Heart left ventricle (tissue), 13 donors: Measurements from ENCODE around the gene CCDC69.

Source experiments
- CTCF ChIP-seq, 12 donors: fragments of 200-600 bp; sonication (generic) in 4 of 12; IDR thresholded peaks; one replicate each; pipeline versions ENCODE4 v1.5.0 to v1.8.0; 2018 to 2022; ENCODE audit warnings: antibody characterized with exemption in 12 of 12, mild to moderate bottlenecking in 5 of 12
- POLR2A ChIP-seq, 2 donors: fragments of 450-650 bp; IDR thresholded peaks; one replicate each; pipeline ENCODE4 v1.6.1; 2017; ENCODE audit warnings: antibody characterized with exemption in 2 of 2, mild to moderate bottlenecking in 2 of 2, moderate library complexity in 2 of 2
- donor health status: ischemic (EF 13 %, LVEDD 7.1; RV severe dilation, severe dysfunction).
- donor health status: DM: no; HTN: yes; CAD: no.
- donor health status: DM: no; HTN: no; CAD: no.
- donor health status: ischemic (EF 25% LVEDD 6.9; RV normal size, moderate dysfunction).
- donor health status: ischemic (EF 25% LVEDD 5.7; RV mildly dilated, moderate dysfunction).
- donor health status: ischemic (EF 35%, LVEDD 5.7; RV mildly dilated, moderate dysfunction).
- donor health status: nonischemic (EF 11% LVEDD 7.7; RV severe dilation, severe dysfunction).
- donor health status: DM: yes; HTN: yes; CAD: no.
- donor health status: PGD.
- donor health status: ischemic (EF 29% LVEDD 5.4; RV normal size, mild dysfunction).
- donor health status: nonischemic (EF 23%, LVEDD 6.1; RV moderate dilation, normal function).

- TF ChIP-seq CTCF (IDR thresholded peaks at IDR 0.05) (no peak), POLR2A (IDR thresholded peaks at IDR 0.05) (no peak)
Measured at GRCh38 chr5:151236888-151237287, 13.0 kb upstream of the CCDC69 start.
